Glutamatergic neuron (in vitro differentiated cells): ENCODE data around the gene IFT52. TPM values are rescaled to one million over a fixed set of nuclear protein-coding genes. Genes with fewer than 3 reads are reported as not detected.

Experiments used
- DNase-seq: peaks from one replicate; pipeline ENCODE4 v3.0.0; 2022
- H3K27ac Mint-ChIP-seq: one replicate; pipeline ENCODE4 v1.8.0; 2020; ENCODE audit warnings: mild to moderate bottlenecking, mixed read lengths, inconsistent platforms; ENCODE audit not compliant: unreplicated experiment
- H3K27me3 Mint-ChIP-seq: one replicate; pipeline ENCODE4 v1.8.0; 2020; ENCODE audit warnings: mild to moderate bottlenecking, moderate library complexity, mixed read lengths, inconsistent platforms; ENCODE audit not compliant: unreplicated experiment
- H3K36me3 Mint-ChIP-seq: one replicate; pipeline ENCODE4 v1.8.0; 2020; ENCODE audit warnings: mild to moderate bottlenecking, mixed read lengths, inconsistent platforms; ENCODE audit not compliant: unreplicated experiment
- H3K4me1 Mint-ChIP-seq: one replicate; pipeline ENCODE4 v1.8.0; 2020; ENCODE audit warnings: mild to moderate bottlenecking, low read depth, mixed read lengths, inconsistent platforms; ENCODE audit not compliant: unreplicated experiment
- H3K4me3 Mint-ChIP-seq: one replicate; pipeline ENCODE4 v1.8.0; 2020; ENCODE audit warnings: mild to moderate bottlenecking, mixed read lengths, inconsistent platforms; ENCODE audit not compliant: unreplicated experiment
- H3K9me3 Mint-ChIP-seq: one replicate; pipeline ENCODE4 v1.8.0; 2020; ENCODE audit warnings: mild to moderate bottlenecking, moderate library complexity, mixed read lengths, inconsistent platforms; ENCODE audit not compliant: unreplicated experiment
- total RNA-seq: library from RNA; stranded (reverse); fragmentation: NEBNext Ultra II Directional; extraction: Animal tissue kit (Norgen Biotek cat#: 25700); gene quantifications from one replicate; pipeline ENCODE4 v1.2.1, GENCODE V29; 2021; ENCODE audit not compliant: unreplicated experiment
- TF ChIP-seq, protein P1 (sequence below): fragments of 200-600 bp; sonication (generic); IDR thresholded peaks from one replicate; pipeline ENCODE4 v1.5.0; 2021; ENCODE audit not compliant: partially characterized antibody, unreplicated experiment

The IFT52 gene
- total RNA-seq, 1 donor from 2014 or later = 40.3 TPM

DNA sequence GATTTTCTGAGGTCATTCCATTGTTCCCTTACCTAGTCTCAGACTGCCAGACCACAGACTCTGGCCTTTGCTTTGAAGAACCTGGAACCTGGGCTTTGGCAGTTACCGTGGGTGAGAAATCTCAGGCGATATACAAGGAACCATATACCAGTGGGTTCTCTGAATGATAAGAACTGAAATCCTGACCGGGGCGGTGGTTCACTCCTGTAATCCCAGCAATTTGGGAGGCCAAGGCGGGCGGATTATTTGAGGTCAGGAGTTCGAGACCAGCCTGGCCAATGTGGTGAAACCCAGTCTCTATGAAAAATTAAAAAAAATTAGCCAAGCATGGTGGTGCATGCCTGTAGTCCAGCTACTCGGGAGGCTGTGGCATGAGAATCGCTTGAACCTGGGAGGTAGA is 46.2 kb upstream of the IFT52 start:
- Mint-ChIP-seq H3K4me1 (no peaks in the 10 kb centered on the region), H3K9me3 (peaks cover 4% of the 10 kb centered on the region), H3K36me3 (peaks cover 5% of the 10 kb centered on the region), H3K27ac (no peak overlapping the region), H3K27me3 (peaks cover 2% of the 10 kb centered on the region), H3K4me3 (no peak overlapping the region)
- TF ChIP-seq, protein P1, sequence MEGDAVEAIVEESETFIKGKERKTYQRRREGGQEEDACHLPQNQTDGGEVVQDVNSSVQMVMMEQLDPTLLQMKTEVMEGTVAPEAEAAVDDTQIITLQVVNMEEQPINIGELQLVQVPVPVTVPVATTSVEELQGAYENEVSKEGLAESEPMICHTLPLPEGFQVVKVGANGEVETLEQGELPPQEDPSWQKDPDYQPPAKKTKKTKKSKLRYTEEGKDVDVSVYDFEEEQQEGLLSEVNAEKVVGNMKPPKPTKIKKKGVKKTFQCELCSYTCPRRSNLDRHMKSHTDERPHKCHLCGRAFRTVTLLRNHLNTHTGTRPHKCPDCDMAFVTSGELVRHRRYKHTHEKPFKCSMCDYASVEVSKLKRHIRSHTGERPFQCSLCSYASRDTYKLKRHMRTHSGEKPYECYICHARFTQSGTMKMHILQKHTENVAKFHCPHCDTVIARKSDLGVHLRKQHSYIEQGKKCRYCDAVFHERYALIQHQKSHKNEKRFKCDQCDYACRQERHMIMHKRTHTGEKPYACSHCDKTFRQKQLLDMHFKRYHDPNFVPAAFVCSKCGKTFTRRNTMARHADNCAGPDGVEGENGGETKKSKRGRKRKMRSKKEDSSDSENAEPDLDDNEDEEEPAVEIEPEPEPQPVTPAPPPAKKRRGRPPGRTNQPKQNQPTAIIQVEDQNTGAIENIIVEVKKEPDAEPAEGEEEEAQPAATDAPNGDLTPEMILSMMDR = no peak
- DNase-seq = no peak

DNA sequence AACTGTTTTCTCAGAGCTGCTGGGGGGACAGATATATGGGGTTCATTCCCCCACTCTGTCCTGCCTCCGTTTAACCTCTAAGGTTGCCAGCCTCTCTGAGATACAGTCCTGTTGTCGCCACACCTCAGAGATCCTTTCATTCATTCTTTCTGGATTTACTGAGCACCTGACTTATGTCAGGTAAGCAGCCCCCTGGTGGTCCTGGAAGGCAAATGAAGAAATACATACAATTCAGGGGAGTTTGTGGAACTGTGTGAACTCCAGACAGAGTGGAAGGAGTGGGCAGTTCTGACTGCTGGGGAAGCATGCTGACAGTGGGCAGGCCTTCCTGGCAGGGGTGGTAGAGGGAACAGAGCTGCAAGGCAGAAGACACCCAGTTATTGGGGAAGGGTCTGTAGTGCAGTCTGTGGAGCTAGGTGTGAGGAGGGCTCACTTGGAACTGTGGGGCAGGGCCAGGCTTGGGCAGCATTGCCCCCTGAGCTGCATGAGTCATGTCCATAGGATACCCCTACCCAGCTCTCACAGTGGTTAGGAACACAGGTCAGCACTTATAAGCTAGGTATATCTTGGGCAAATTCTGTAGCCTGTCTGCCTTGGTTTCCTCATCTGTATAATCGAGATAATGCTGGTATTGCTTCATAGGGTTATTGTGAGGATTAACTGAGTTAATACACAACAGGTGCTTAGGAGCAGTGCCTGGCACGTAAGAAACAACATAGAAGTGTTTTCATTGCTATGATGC is 44.7 kb upstream of the IFT52 start:
- no peaks in the 10 kb centered on the region for H3K4me1 Mint-ChIP-seq
- no peak overlapping the region for H3K4me3 Mint-ChIP-seq
- H3K36me3 Mint-ChIP-seq = peaks cover 5% of the 10 kb centered on the region
- peaks cover 2% of the 10 kb centered on the region for H3K27me3 Mint-ChIP-seq
- peaks cover 4% of the 10 kb centered on the region for H3K9me3 Mint-ChIP-seq
- DNase-seq = no peak
- H3K27ac Mint-ChIP-seq = no peak overlapping the region
- TF ChIP-seq, protein P1 = no peak

DNA sequence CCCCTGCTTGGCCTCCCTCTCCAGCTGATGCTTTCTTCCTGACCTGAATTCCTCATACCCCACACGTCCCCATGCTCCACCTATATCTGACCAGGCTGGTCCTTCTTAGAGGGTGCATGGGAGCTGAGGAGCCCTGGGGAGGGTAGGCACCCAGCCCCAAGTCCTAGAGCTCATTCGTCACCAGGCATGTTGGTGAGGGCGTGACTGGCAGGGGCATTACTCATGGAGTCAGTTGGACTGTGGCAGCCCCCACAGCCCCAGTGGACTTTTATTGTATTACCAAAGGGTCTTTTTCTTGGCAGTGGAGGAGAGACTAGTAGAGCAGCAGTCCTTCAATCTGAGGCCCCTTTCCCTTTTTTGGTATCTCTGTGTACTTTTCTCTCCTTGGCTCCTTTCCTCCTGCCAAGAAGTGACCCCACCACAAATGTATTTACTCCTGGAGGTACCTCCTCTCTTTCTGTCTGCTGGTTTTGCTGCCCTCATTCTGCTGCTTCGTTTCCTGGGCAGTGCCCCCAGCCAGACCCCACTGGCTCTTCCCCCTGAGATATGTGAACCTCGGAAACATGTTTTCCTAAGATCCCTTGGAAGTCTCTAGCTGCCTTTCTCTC is 42.4 kb upstream of the IFT52 start:
- H3K9me3 Mint-ChIP-seq = peaks cover 4% of the 10 kb centered on the region

DNA sequence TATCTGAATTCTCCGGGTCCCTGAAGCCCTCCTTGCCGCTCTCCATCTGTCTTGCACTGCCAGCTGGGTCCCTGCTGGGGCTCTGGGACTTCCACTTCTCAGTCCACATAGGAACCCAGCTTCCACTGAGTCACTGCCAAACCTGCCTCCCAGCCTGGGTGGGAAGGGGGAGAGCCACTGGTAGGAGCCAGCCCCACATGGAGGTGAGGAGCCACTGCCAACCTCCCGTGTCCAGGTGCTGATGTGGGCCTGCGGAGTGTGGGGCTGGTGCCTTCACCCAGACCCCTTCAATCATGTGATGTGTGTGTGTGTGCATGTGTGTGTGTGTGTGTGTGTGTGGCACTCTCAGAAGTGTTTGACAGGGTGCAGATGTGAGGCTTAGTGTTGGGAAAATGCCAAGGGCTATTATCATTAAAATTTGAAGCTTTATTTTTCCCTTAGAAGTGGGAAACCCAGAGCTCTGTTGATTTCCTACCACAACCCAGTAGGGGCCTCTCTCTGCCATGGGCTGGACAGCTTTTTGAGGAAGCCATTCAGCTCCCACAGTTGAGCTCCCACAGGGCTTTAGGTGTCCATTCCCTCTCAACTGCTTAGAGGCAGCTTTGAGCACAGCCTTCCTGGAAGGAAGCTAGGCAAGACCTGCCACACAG is 41.2 kb upstream of the IFT52 start:
- Mint-ChIP-seq H3K4me3 (no peak overlapping the region), H3K27me3 (peaks cover 2% of the 10 kb centered on the region), H3K9me3 (peaks cover 4% of the 10 kb centered on the region), H3K36me3 (peaks cover 5% of the 10 kb centered on the region), H3K4me1 (no peaks in the 10 kb centered on the region), H3K27ac (no peak overlapping the region)
- TF ChIP-seq, protein P1 = no peak
- DNase-seq = no peak

More for the DNA sequence above, 42.4 kb upstream of the IFT52 start:
- peaks cover 5% of the 10 kb centered on the region for H3K36me3 Mint-ChIP-seq
- DNase-seq = no peak
- H3K4me3 Mint-ChIP-seq = no peak overlapping the region
- peaks cover 2% of the 10 kb centered on the region for H3K27me3 Mint-ChIP-seq
- TF ChIP-seq, protein P1 = no peak
- no peak overlapping the region for H3K27ac Mint-ChIP-seq
- no peaks in the 10 kb centered on the region for H3K4me1 Mint-ChIP-seq

DNA sequence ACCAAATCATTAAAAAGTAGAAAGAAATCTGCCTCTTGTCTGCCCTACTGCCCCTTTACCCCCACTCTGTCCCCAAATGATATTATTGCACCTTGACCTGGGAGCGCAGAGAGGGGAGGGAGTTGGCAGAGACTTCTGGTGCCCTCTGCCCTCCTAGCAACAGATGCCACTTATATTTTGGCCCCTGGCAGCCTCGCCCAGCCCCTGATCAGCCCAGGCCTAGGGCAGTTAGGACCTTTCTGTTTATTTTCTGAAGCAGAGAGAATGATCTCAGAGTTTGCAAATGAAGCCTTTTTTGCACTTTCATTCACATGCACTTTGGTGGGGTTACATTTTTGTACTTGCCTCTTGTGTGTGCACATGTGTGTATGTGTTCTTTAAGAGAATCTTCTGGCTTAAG is 40.3 kb upstream of the IFT52 start:
- Mint-ChIP-seq H3K9me3 (peaks cover 4% of the 10 kb centered on the region), H3K27me3 (peaks cover 2% of the 10 kb centered on the region), H3K4me1 (no peaks in the 10 kb centered on the region), H3K36me3 (peaks cover 5% of the 10 kb centered on the region), H3K27ac (no peak overlapping the region), H3K4me3 (no peak overlapping the region)
- no peak for DNase-seq
- TF ChIP-seq, protein P1 = no peak
